DMS153 treated with DMSO at 0.1 percent for 48 hours (cell line): ENCODE measurements around the gene SLC22A6.

Source experiments
- DNase-seq: peaks from one replicate; lab custom pipeline; 2025; ENCODE audit not compliant: unreplicated experiment; lab: John Stamatoyannopoulos, UW

Gene SLC22A6

GRCh38 chr11:62933285-62933684 is 51.5 kb downstream of the SLC22A6 start:
- no peak for DNase-seq

GRCh38 chr11:62931499-62932278 is 53.1 kb downstream of the SLC22A6 start:
- DNase-seq: no peak

DNA sequence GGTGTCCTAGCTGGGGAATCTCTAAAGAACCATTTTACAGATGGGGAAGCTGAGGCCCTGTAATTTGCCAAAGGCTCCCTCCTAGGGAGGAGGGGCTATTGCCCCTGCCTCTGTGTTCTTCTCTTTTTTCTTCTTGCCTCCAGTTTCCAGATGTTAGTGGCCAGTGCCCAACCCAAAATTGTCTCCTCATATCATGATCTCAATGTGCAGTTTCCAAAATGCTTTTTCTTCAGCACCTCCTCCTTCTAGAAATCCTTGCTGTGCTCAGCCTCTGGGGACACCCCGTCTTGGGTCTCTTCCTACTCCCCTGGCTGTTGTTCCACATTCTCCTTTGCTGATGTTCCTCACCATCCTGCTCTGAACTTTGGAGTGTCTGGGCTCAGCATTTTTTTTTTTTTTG is 54.1 kb downstream of the SLC22A6 start:
- DNase-seq: no peak

DNA sequence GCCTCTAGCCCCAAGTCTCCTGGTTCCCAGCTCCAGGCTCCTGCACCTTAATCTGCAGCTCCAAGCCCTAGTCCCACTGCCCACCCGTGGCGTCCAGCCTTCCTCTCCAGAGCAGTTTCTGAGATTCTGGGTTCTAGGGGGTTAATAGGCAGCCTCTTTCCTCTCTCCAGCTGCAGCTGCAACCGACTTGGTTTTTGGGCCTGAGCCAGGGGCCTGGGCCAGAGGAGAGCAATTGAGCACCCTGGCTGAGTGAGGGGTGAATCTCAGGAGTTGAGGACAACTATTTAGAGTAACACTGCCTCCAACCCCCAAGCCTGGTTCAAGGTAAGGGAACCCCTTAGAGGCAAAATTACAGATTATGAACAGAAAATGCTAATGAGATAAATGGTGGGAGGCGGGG is 54.6 kb downstream of the SLC22A6 start:
- DNase-seq: no peak

- no peak for DNase-seq
These were observed 56.8 kb downstream of the SLC22A6 start for GRCh38 chr11:62928011-62928410.

- no peak for DNase-seq
These were observed 57.9 kb downstream of the SLC22A6 start for GRCh38 chr11:62926680-62927455.
